Activated CD8-positive, alpha-beta memory T cell treated with anti-CD3 and anti-CD28 coated beads, Interleukin-2, amount 10 ng/mL, durations not matched to agents 7 days and 5 days (primary cell): ENCODE data around the gene COL25A1. TPM values are rescaled to one million over a fixed set of nuclear protein-coding genes. Genes with fewer than 3 reads are reported as not detected.

Experiments
- ATAC-seq: fragments of 150-1000 bp; cut with Tn5 transposase; one replicate; pipeline ENCODE4 v1.10.0; 2021; ENCODE audit warnings: moderate library complexity
- CTCF ChIA-PET: fragments of 350-600 bp; sonication (Branson Sonifier 250); formaldehyde crosslinking; loops from one replicate; lab custom pipeline; 2021; ENCODE audit warnings: antibody characterized with exemption; lab: Charles Lee
- DNase-seq: peaks from one replicate; pipeline ENCODE4 v3.0.0-alpha.2; 2020
- H3K27ac Mint-ChIP-seq: one replicate; pipeline ENCODE4 v1.8.0; 2021; ENCODE audit warnings: mild to moderate bottlenecking, mixed read lengths
- H3K27me3 Mint-ChIP-seq: one replicate; pipeline ENCODE4 v1.8.0; 2021; ENCODE audit warnings: mixed read lengths
- H3K36me3 Mint-ChIP-seq: one replicate; pipeline ENCODE4 v1.8.0; 2021; ENCODE audit warnings: mild to moderate bottlenecking, mixed read lengths
- H3K4me1 Mint-ChIP-seq: one replicate; pipeline ENCODE4 v1.8.0; 2021; ENCODE audit warnings: mixed read lengths
- H3K4me3 Mint-ChIP-seq: one replicate; pipeline ENCODE4 v1.8.0; 2021; ENCODE audit warnings: mild to moderate bottlenecking, moderate library complexity, mixed read lengths
- H3K9me3 Mint-ChIP-seq: one replicate; pipeline ENCODE4 v1.8.0; 2022; ENCODE audit warnings: low read depth, mixed read lengths
- total RNA-seq, 2 experiments: library from RNA; stranded (reverse); gene quantifications; one replicate each; pipeline ENCODE4 v1.2.3, GENCODE V29; 2021

The COL25A1 gene
- total RNA-seq, 2 experiments from 2014 or later, result not detected

DNA sequence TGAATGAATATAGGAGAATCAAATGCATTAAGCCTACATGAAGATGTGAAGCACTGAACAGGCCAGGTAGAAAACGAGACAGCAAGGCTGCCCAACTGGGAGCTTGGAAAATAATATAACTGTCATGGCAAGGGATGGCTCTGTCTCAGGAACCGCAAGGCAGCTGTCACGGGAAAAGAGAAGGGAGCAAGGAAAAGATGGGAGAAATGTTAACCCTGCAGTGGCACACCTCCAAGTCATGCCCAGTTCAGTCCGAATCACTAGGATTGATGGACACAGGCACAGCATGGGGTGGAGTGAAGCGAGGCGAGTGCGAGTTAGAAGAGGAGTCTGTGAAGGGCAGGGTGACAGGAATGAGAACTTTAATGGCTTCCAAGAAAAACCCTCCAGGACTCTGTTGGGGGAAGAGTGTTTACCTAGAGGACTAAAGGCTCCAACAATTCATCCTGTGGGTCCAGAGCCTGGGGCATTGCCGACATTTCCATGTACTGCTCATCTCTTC is 395.5 kb downstream of the COL25A1 start:
- H3K36me3 Mint-ChIP-seq, result no peaks in the 10 kb centered on the region
- peaks cover 17% of the 10 kb centered on the region for H3K27me3 Mint-ChIP-seq
- no peaks in the 10 kb centered on the region for H3K4me1 Mint-ChIP-seq
- H3K27ac Mint-ChIP-seq, result no peak overlapping the region
- no peak for DNase-seq
- CTCF ChIA-PET, result no interaction called here
- ATAC-seq, result no peak
- H3K4me3 Mint-ChIP-seq, result no peak overlapping the region
- H3K9me3 Mint-ChIP-seq, result no peaks in the 10 kb centered on the region

DNA sequence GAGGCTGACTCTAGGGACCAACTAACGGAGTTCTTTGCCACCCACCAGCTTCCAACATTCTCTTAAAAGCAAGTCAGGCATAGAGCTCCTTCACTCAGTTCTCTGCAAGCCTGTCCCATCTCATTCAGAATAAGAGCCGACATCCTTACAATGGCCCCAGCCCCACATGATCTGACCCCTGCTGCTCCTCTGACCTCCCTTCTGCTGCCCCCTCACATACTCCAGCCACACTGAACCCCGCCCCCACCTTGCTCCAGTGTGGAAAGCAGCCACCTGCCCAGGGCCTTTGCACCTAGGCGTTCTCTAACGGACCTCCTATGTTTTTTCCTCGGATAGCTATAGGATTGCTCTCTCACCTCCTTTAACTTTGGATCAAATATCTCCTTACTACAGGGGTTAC is 396.5 kb downstream of the COL25A1 start:
- Mint-ChIP-seq H3K4me1 (no peaks in the 10 kb centered on the region), H3K9me3 (no peaks in the 10 kb centered on the region), H3K27me3 (peaks cover 16% of the 10 kb centered on the region), H3K27ac (no peak overlapping the region), H3K36me3 (no peaks in the 10 kb centered on the region), H3K4me3 (no peak overlapping the region)
- no peak for ATAC-seq
- CTCF ChIA-PET, result no interaction called here
- no peak for DNase-seq

DNA sequence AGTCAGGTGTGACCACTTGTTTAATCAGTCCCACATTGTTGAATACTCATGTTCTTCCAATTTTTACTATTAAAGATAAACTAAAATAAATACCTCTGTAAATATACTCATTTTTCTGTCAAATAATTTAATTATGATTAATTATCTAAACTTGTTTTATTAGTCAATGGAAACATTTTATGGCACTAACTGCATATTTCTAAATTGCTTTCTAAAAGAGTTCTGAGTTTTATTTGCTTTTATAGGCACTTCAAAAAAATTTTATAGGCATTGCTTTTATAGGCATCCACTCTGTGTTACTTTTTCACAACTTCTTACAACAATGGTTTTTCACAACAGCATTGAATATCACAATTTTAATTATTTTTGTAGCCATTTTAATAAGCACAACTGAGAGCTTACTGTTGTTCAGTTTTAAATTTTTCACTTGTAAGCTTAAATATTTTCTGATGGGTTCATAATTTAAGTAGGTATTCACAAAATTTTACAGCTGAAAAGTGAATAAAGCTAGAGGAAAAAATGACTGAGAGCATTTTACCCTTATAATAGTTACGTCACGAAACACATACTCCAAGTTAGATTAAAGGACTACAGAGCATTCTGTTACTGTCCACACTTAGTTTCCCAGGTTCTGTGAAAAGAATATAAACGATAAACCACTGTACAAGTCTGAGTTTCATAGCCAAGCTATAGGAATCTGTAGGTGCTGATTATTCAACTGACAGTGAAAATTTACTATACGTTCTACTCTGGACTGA is 398.8 kb downstream of the COL25A1 start:
- DNase-seq (no peak), ATAC-seq (no peak)
- Mint-ChIP-seq H3K36me3 (no peaks in the 10 kb centered on the region), H3K27me3 (peaks cover 14% of the 10 kb centered on the region), H3K4me3 (no peak overlapping the region), H3K4me1 (no peaks in the 10 kb centered on the region), H3K9me3 (no peaks in the 10 kb centered on the region), H3K27ac (no peak overlapping the region)
- CTCF ChIA-PET, result no interaction called here

DNA sequence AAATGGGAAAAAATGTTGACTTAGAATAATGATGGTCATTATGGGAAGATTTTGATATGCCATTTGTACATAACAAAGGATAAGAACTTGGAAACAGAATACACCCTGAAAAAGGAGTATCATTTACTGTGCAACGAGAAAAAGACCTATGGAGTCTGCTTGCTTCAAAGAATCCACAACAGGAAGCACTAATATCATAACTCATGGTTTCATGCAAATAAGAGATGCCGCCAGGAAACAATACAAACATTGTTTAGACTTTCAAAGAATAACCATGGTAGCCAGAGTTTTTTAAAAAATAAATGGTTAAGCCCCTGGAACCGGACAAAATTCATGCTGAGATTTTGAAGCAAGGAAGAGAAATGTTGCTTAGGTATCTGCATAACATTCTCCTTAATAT is 399.7 kb downstream of the COL25A1 start:
- H3K9me3 Mint-ChIP-seq, result no peaks in the 10 kb centered on the region
- H3K36me3 Mint-ChIP-seq, result no peaks in the 10 kb centered on the region
- no peaks in the 10 kb centered on the region for H3K4me1 Mint-ChIP-seq
- ATAC-seq (no peak), DNase-seq (no peak)
- H3K4me3 Mint-ChIP-seq, result no peak overlapping the region
- peaks cover 14% of the 10 kb centered on the region for H3K27me3 Mint-ChIP-seq
- CTCF ChIA-PET, result no interaction called here
- no peak overlapping the region for H3K27ac Mint-ChIP-seq

DNA sequence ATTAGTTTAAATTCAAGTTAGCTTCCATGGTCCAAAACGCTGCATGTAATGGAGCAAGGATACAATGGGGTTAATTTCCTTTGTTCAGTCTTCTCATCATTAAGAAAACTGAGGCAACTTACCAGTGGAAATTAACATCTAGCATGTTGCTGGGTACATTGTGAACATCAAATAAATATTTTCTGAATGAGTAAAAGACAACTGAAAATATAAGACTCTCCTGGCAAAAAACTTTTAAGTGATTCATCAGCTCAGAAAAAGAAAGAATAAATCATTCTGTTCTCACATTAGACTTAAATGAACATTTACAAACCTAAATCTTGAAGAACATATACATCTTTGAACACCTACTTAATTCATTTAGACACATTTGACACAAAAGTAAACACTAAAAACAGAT is 401.2 kb downstream of the COL25A1 start:
- Mint-ChIP-seq H3K4me3 (no peak overlapping the region), H3K4me1 (no peaks in the 10 kb centered on the region), H3K27me3 (peaks cover 14% of the 10 kb centered on the region), H3K36me3 (no peaks in the 10 kb centered on the region), H3K27ac (no peak overlapping the region), H3K9me3 (no peaks in the 10 kb centered on the region)
- CTCF ChIA-PET, result no interaction called here
- DNase-seq, result no peak
- no peak for ATAC-seq

DNA sequence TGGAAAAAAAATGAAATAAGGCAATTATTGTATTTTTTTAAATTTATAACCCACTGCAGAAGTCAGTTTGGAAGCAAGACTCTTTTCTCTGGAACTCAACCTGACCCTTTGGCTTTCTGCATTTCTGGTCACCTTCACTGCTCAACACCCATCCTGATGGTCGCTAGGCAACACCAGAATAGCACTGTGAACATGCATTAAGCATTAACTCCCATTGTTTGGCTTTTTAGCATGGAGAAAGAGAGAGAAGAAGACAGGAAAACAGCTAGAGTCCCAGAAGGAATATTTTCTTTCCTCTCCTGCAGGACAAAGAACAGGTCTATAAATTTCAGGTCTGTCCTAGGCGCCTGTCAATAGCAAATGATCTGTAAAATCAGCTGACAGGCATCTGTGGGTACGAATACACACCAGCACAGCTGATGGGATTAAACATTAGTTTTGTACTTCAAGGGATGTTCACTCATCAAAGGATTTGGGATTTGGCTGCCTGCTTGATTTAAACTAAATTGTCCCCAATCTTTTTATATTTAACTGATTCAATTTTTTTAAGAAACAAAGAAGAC is 402.4 kb downstream of the COL25A1 start:
- no peak overlapping the region for H3K4me3 Mint-ChIP-seq
- H3K27ac Mint-ChIP-seq, result no peak overlapping the region
- H3K36me3 Mint-ChIP-seq, result no peaks in the 10 kb centered on the region
- no peaks in the 10 kb centered on the region for H3K9me3 Mint-ChIP-seq
- CTCF ChIA-PET, result no interaction called here
- peaks cover 14% of the 10 kb centered on the region for H3K27me3 Mint-ChIP-seq
- ATAC-seq (no peak), DNase-seq (no peak)
- no peaks in the 10 kb centered on the region for H3K4me1 Mint-ChIP-seq

DNA sequence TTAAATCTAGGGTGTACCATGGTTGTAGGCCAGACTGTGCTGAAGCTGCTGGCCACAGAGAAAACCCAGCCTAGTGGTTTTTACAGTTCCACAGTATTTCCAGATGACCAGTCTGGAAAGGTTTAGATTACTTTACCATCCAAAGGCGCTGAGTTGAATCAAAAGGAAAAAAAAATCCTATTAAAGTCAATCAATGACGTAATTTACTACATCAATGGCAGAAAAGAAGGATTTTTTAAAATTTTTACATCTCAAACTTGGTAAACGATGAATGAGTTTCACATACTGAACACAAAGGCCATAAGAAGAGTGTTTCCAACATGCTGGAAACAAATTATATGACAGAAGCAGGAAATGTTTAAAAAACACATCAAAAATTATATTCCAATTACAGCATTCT is 409.0 kb downstream of the COL25A1 start:
- H3K27me3 Mint-ChIP-seq, result peaks cover 6% of the 10 kb centered on the region
- CTCF ChIA-PET, result interaction anchor here (0.6 kb wide), 1 partner anchor 331 kb away, joined by 4 read pairs; no protein-coding TSS in a partner anchor
- no peaks in the 10 kb centered on the region for H3K4me1 Mint-ChIP-seq
- ATAC-seq, result no peak
- no peak overlapping the region for H3K4me3 Mint-ChIP-seq
- no peak for DNase-seq
- no peaks in the 10 kb centered on the region for H3K36me3 Mint-ChIP-seq
- no peak overlapping the region for H3K27ac Mint-ChIP-seq
- no peaks in the 10 kb centered on the region for H3K9me3 Mint-ChIP-seq

DNA sequence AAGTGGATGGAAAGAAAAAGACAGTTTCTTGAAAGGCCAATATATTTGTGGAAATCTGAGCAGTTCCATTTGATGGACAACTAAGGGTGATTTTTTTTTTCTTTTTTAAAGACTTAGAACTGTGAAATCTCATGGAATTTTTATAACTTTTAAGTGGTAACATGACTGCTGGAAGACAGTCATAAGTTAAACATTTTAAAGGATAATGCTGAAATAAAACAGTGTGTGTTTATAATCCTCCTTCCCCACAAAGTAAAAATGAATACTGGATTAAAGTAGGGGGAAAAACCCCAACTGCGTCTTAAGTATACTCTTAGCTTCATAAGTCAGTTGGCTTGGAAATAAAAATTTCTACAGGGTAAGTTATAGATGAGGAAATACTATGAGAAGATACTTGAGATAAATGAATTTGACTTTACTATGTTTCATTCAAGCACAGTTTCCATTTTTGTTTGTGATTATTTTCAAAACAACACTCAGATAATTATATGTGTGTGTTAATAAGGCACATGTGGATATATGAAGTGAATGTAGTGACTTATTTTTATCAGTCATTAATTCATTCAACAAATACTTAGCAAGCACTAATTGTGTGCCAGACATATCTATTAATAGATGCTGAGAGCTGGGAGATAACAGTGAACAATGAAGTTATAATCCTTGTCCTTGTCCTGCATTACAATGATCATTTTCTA is 410.4 kb downstream of the COL25A1 start:
- no peak overlapping the region for H3K4me3 Mint-ChIP-seq
- ATAC-seq (no peak), DNase-seq (no peak)
- no peaks in the 10 kb centered on the region for H3K4me1 Mint-ChIP-seq
- CTCF ChIA-PET, result no interaction called here
- H3K27me3 Mint-ChIP-seq, result peaks cover 9% of the 10 kb centered on the region
- no peak overlapping the region for H3K27ac Mint-ChIP-seq
- H3K36me3 Mint-ChIP-seq, result no peaks in the 10 kb centered on the region
- H3K9me3 Mint-ChIP-seq, result no peaks in the 10 kb centered on the region

DNA sequence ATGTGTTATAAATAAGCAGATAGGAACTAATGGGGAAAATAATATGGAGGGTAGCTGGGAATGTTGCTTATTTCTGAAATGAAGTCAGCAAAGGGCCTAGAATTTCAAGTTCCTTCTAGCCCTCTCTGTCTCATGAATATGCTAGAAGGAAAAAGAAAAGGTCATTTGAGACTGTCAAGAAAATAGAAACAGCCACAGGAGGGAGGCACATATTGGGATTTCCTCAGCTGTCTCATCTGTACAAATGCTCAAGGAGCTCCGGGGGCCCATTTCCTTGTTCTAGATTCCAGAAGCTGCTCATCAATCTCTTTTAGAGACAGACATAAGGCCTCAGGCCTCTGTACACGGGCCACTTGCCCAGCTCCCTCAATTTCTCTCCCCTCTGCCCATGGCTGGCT is 412.0 kb downstream of the COL25A1 start:
- Mint-ChIP-seq H3K36me3 (no peaks in the 10 kb centered on the region), H3K27me3 (peaks cover 11% of the 10 kb centered on the region), H3K27ac (no peak overlapping the region), H3K4me1 (no peaks in the 10 kb centered on the region), H3K4me3 (no peak overlapping the region), H3K9me3 (no peaks in the 10 kb centered on the region)
- ATAC-seq (no peak), DNase-seq (no peak)
- CTCF ChIA-PET, result interaction anchor here (1.6 kb wide), 1 partner anchor 10 kb away, joined by 4 read pairs; no protein-coding TSS in a partner anchor

DNA sequence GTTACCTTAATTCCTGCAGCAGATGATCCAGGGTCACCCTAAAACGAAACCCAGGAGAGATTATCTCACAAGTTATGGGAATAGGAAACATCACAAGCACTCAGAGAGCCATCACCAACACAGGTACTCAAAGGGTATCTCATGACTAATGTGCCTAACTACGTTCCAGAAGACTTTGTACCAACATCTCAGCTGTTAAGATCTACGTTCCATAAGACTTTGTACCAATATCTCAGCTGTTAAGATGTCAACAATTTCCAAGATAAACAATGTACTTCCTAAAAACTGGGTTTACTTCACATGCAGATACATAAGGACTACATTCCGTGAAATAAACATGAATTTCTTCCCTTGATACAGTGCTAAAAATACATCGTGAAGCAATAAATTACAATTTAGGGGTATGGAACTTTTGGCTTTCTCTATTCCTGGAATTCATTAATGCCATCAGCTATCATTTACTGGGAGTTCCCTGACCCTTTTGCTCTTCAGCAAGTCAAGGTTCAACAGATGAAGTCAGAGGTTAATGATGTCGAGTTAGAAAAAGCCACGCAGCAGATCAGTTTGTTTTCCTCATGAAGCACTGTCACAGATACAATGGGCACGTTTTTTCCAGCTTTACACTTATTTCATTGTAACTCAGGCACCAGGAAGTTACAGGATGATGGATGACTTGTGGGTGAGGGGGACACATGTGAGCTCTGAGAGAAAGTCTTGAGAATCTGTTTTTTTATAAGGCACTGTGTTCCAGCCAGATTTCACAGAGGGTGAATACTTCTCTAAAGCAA is 412.6 kb downstream of the COL25A1 start:
- DNase-seq, result no peak
- H3K27me3 Mint-ChIP-seq, result peaks cover 11% of the 10 kb centered on the region
- CTCF ChIA-PET, result interaction anchor here (1.6 kb wide), 1 partner anchor 9 kb away, joined by 4 read pairs; no protein-coding TSS in a partner anchor
- no peaks in the 10 kb centered on the region for H3K9me3 Mint-ChIP-seq
- no peak for ATAC-seq
- H3K4me3 Mint-ChIP-seq, result no peak overlapping the region
- H3K27ac Mint-ChIP-seq, result no peak overlapping the region
- H3K36me3 Mint-ChIP-seq, result no peaks in the 10 kb centered on the region
- H3K4me1 Mint-ChIP-seq, result peaks cover 5% of the 10 kb centered on the region

DNA sequence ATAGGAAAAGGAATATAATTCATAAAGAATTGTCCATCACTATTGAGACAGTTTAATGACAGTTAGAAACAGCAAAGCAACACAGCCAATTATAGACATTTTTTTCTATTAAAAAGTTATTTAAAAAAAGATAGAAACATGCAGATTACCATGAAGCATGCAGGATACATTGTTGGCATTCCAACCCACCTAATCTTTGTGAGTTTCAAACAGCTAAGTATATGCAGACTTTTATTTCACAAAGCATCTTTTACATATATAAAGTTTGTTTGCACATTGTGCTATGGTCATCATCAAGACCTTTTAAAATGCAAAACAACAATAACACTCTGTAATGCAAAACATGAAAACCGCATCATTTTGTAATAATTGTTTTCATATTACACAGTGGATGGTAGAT is 413.7 kb downstream of the COL25A1 start:
- H3K27me3 Mint-ChIP-seq, result peaks cover 11% of the 10 kb centered on the region
- CTCF ChIA-PET, result no interaction called here
- DNase-seq, result no peak

DNA sequence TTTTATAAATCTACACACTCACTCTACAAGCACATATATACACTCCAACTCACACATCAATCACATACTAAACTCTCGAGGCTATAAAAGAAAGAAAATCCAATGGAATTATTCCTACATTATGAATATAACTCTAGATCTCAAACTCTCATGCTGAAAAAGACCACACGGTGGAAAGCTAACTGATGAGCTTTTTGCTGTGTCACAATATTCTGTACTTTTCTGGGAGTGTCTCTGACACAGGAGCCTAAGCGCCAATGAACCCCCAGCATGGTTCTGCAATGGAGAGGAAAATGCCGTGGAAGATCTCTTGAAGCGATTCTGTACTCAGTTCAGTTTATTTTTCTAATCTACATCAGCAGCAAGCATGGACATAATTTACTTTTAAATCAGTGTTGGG is 415.4 kb downstream of the COL25A1 start:
- DNase-seq (no peak), ATAC-seq (no peak)
- no peak overlapping the region for H3K4me3 Mint-ChIP-seq
- no peaks in the 10 kb centered on the region for H3K9me3 Mint-ChIP-seq
- H3K27ac Mint-ChIP-seq, result no peak overlapping the region
- CTCF ChIA-PET, result no interaction called here
- no peaks in the 10 kb centered on the region for H3K36me3 Mint-ChIP-seq
- H3K4me1 Mint-ChIP-seq, result peaks cover 5% of the 10 kb centered on the region
- peaks cover 11% of the 10 kb centered on the region for H3K27me3 Mint-ChIP-seq

More for the DNA sequence above, 413.7 kb downstream of the COL25A1 start:
- Mint-ChIP-seq H3K27ac (no peak overlapping the region), H3K9me3 (no peaks in the 10 kb centered on the region), H3K36me3 (no peaks in the 10 kb centered on the region), H3K4me3 (no peak overlapping the region), H3K4me1 (peaks cover 5% of the 10 kb centered on the region)
- ATAC-seq, result no peak

DNA sequence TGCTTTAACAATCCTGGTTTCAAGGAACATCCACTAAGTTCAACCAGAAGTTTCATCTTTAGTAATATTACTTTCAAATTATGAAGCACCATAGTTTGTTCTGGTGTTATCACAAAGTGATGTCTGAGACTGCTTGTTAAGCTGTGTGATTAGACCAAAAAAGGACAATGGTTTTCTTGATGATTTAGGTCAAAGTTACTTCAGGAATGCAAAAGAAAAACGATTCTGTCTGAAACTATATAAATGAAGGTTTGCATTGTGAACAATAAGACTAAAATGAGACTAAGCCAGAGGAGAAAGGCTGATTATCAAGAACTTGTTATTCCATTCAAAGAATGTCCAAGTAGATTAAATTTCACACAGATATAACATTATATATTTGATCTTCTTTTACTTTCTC is 417.2 kb downstream of the COL25A1 start:
- DNase-seq (no peak), ATAC-seq (no peak)
- Mint-ChIP-seq H3K27ac (no peak overlapping the region), H3K4me1 (peaks cover 5% of the 10 kb centered on the region), H3K27me3 (peaks cover 9% of the 10 kb centered on the region), H3K4me3 (no peak overlapping the region), H3K9me3 (no peaks in the 10 kb centered on the region), H3K36me3 (no peaks in the 10 kb centered on the region)
- CTCF ChIA-PET, result no interaction called here
